GM19328 (cell line): ENCODE data around the gene AP2A2.

Source experiments
- ATAC-seq: cut with Tn5 transposase; IDR thresholded peaks from one replicate; pipeline ENCODE4 v1.9.1; 2021; ENCODE audit warnings: mild to moderate bottlenecking, moderate library complexity; ENCODE audit not compliant: unreplicated experiment

Gene AP2A2

DNA sequence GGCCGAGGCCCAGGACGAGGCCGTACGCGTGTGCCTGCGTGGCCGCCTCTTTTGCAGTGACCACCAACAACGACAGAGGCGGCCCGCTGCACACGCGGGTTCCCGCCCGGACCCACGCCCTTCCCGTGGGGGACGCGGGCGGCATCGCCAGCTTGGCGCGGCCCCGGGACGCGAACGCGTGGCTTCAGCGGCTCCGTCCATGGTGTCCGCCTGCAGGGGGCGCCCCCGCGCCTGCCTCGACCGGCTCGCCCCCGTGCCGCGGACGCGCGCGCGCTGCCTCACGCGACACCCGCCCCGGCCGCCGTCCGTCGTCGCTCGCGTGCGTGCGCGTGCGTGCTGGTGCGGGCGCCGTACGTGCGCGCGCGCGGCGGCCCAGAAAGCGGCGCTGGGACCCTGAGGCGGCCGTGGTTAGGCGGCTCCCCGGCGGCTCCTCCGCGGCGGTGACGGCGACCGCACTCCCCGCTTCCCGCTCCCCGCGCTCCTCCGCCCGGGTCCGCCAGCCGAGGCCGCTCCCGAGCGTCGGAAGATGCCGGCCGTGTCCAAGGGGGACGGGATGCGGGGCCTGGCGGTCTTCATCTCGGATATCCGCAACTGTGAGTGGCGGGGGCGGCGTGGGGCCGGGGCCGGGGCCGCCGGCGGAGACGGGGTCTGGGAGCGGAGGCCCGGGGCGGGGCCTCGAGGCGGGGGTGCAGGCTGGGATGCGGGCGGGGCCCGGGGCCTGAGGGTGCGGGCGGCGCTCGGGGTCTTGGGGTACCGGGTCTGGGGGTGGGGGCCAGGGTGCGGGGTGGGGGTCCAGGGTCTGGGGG is at the start of gene AP2A2:
TSS of gene AP2A2 (plus strand) at position 375 of the 806 bp plus-strand sequence. CDS start at position 527, 152 bp downstream.
- peak; percentile 77 for ATAC-seq

DNA sequence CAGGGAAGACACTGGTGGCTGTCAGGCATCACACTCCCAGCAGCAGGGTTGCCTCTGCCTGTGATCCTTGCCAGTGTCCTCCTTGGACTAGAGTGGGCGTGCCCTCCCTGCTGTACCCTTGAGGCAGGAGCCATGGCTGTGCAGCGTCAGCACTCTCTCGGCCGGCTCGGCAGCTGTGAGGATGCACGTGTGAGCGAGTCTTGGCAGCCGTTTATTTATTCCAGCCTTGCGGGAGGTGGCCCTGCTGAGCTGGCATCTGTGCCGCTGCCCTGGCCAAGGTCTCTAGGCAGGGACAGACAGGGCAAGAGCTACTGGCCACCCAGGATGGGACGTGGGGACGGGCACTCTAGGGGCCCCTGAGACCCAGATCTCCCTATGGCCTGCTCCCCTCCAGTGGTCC is 49.1 kb upstream of the AP2A2 start:
- no peak for ATAC-seq

DNA sequence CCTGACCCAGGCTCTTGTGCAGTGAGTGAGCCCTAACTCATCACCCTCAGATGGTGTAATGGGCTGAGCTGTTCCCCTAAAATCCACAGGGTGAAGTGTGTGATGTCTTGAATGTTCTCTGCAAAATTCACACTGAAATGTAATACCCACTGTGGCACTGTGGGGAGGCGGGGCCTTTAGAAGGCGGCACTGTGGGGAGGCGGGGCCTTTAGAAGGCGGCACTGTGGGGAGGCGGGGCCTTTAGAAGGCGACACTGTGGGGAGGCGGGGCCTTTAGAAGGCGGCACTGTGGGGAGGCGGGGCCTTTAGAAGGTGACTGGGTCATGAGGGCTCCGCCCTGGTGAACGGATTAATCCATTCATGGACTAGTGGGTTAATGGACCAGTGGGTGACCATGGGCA is 48.1 kb upstream of the AP2A2 start:
- no peak for ATAC-seq

GRCh38 chr11:880447-880846 is 45.2 kb upstream of the AP2A2 start:
- ATAC-seq: no peak

DNA sequence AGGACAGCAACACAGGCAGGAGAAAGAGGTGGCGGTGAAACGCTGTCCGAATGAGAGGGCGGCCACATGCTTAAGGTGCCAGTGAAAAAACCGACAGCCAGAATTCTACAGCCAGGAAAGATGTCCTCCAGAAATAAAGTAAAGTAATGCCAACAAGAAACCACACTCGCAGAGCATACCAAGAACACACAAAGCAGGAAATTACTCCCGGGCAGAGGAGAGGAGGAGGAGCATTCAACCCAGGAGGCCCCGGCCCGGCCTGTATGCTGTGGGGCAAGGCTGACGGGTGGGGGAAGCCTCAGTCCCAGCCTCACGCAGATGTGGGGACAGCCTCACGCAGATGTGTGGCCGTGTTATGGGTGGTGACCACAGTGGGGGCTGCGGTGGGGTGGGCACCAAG is 43.1 kb upstream of the AP2A2 start:
- ATAC-seq: no peak

DNA sequence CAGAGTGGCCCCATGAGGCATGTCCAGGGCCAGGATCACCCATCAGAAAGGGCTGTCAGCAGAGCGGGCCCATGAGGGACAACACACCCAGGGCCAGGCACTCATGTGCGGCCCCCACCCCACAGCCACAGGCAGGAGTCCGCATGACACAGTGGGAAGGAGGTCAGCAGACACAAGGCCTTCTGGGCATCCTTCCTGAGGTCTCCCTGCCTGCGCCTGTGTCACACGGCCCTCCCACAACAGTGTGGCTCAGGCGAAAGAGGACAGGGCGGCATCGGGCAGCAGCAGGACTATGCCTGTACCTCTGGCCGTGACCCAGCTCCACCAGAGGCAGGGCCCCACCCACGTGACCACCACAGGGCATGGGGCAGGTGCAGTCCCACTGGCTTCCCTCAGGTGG is 42.1 kb upstream of the AP2A2 start:
- ATAC-seq: no peak

DNA sequence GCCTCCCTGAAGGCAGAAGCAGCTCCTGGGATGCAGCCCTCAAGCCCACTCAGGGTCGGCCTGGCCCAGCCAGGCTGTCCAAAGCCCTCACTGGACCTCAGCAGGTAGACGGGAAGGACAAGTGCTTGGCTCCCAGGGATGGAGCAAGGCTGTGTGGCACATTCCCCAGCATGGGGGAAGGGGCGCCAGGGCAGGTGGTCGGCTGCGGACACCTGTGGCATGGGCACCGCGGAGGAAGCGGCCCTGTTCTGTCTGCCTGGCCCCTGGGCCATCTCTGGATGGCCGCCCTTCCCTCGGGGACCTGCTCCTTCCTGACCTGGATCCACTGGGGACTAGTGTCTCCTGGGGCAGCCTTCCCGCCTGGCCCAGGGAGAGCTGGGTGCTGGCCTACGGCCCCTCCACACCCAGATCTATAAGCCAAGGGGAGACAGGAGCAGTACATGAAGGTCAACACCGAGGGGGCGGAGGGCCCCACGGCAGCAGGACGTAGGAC is 41.0 kb upstream of the AP2A2 start:
- ATAC-seq: no peak

DNA sequence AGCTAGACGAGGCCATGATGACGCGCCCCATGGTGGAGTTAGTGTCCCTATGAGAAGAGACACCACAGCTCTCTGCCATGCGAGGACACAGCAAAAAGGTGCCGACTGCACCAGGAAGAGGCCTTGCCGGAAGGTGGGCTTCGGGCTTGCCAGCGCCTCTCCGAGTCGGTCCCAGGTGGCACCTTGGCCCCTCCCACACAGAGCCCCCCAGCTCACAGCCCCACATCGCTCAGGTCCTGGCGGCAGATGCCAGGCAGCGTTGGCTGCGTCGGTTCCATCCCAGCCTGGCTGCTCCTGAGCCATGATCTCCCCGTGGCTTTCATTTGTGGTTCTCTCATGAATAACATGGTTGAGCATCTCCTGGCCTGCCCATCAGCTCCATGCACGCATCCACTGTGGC is 39.1 kb upstream of the AP2A2 start:
- ATAC-seq: no peak

DNA sequence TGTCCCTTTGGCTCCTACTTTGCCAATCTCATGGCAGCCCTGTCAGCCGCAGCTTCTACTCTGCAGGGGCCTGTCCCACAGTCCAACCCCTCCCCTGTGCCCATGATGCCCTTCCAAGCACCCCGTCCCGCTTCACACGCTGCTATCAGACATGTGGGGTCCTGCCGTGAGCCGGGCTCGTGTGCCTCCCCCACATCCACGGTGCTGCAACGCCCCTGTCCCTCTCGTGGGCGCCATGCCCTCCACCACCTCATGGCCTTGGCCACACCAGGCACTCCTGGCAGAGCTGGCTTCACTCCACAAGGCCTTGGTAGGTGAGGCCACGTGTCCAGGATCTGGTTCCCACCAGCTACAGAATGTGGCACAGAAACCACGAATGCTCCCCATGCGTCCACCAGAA is 38.1 kb upstream of the AP2A2 start:
- ATAC-seq: no peak

GRCh38 chr11:888310-889212 is 37.1 kb upstream of the AP2A2 start:
- ATAC-seq: no peak

- no peak for ATAC-seq
These were observed 36.4 kb upstream of the AP2A2 start for GRCh38 chr11:889257-889656.

DNA sequence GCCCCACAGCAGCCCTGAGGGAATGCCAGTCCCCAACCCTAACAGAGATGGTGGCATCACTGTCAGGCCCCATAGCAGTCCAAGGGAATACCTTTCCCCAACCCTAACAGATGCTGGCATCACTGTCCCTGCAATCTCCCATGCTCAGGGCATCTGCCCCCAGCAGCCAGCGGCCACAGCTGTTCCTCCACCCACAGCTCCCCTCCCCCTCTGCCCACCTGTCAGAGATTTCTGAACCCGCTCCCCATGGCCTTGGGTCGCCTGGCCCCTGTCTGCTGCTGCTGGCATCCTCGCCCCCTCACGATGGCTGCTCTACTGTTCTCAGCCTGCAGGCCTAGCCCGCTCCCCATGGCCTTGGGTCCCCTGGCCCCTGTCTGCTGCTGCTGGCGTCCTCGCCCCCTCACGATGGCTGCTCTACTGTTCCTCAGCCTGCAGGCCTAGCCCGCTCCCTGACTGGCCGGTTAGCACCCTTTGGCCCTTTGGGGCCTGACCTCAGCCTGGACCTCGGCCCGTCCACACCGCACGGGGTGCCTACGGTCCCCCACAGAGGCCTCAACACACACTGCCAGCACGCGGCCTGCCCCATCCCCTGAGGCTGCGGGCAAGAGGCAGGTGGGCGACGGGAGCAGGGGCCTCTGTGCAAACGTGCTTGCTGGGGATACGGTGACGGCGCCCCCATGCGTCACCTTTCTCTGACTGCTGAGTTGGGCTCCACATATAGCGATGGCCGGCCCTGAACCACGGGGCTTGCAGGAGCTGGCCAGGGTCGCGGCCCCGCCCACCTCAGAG is 35.8 kb upstream of the AP2A2 start:
- no peak for ATAC-seq

DNA sequence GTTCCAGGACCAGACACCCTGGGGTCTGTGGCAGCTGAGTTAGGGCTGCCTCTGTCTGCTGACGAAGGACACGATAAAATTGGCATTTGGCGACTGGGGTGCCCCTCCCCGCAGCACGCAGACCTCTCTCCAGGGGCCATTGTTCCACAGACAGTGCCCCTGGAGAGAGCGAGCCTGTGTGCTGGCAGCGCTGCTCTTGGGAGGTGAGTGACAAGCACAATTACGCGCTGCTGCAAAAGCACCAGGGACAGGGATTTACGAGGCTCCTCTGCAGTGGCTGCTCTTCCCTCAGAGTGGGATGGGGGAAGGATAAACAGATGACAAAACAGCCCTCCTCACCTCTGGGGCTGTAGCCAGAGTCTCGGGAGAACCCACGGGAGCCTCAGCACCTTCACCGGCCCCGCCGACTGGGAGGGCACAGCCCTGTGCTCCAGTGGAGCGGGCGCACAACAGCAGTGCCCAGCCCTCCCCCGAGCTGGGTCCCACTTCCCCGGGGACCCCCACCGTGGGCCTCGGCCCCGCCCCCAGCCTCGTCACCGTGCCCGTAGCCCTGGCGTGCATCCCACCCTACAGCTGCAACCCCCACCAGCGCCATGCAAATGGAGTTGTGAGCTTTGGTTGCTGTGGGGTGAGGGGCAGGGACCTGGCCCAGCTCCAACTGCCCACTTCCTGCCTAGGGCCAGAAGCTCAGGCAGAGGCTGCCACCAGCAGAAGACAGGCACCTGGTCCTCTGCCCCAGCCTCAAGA is 34.7 kb upstream of the AP2A2 start:
- no peak for ATAC-seq

GRCh38 chr11:893008-893654 is 32.5 kb upstream of the AP2A2 start:
- no peak for ATAC-seq

DNA sequence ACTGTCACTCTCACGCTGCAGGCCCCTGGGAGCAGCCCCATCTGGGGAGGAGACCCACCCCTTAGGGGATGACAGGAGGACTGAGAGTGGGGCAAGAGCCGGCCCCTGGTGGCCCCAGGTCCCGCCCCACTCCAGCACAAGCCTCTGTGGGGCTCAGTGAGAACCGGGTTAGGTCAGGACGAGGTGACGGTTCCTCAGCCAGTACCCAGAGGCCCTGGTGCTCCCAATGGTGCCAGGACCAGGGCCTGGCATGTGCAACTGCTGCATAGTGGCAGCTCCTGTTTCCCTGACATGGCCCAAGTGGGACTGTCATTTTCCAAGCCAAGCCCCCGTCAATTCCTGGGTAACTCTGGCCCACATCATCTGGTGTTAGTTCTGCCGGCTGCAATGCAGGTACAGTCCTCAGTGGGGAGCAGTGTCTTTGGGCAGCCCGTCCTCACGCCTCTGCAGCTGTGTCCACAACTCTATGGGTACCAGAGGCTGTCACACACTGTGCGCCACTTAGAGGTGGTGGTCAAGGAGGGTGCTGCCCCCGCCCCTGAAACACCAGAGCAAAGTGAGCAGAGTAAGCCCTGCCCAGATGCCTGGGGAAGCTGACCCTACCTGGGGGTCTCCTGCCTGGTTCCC is 31.0 kb upstream of the AP2A2 start:
- no peak for ATAC-seq

DNA sequence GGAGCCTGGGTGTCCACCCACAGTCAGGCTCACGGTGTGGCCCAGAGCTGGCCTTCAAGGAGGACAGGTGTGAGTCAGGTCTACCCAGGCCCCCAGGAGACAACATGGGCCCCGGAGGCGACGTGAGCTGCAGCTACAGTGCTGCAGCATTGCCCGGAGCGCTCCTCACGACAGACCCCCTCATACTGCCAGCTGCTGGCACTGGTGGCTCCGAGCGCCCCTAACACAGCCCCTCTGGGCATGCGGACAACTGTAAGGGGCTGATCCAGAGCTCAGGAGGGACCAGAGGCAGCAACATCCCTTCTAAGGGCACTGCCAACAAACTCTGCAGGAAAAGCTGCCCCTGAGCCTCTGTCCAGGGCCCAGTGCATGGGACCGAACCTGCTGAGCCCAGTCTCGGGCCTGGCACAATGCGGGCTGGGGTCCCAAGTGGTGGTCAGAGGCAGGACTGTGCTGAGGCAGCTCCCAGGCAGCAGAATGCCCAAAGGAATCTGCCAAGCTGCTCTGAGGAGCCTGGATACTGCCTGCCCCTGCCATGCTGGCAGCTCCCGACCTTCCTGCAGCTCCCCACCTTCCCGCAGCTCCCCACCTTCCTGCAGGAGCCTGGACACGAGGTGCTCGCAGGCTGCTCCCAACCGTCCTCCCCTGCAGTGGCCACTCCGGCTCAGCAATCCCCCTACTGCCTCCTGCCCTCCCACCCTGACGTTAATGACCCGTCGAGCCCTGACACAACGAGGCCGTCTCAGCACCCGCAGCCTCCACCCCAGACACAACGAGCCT is 30.1 kb upstream of the AP2A2 start:
- no peak for ATAC-seq

DNA sequence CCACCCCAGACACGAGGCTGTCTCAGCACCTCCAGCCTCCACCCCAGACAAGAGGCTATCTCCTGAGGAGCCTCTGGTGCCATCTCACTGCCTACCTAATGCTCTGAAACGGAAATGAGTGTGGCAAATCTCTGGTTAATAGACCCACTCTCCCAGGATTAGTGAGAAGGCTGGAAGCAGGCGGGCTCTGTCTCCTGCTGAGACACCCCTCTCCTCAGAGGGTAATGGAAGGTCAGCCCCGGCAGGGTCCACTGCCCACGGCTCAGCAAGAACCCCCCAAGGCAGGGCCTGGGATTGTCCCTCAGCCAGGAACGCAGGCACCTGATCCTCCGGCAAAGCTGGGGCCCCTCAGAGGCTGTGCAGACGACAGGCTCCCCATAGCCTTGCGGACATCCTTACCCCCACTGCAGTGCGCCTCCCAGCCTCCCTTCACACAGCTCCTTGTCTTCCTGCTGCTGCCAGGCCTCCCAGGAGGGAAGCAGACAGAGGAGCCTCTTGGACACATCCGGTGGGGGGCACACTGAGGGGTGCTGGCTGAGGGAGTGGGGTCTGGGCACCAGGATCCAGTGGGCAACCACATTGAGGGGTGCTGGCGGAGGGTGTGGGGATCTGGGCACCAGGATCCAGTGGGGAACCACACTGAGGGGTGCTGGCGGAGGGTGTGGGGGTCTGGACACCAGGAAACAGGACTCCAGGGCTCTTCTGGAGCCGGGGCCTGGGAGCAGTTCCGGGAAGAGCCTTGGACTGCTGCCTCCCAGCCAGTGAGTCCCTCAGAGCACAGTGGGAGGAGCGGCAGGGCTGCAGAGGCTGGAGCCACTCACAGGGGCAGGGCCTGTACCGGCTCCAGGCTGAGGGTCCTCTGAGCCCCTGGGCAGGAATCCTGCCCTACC is 28.2 kb upstream of the AP2A2 start:
- no peak for ATAC-seq

- no peak for ATAC-seq
These were observed 27.5 kb upstream of the AP2A2 start for GRCh38 chr11:898143-898511.
